ENCODE measurements around the gene CD47. TPM values are rescaled to one million over a fixed set of nuclear protein-coding genes. Genes with fewer than 3 reads are reported as not detected.

Gene CD47
- total and polyA plus RNA-seq, 2 of the 13 experiments (the other 11 are each of a cell fraction or from before 2014, with no cell fraction given): 3.3 to 6.5 TPM

- H3K9me3 ChIP-seq (ENCODE audit: low read length): no peaks in the 10 kb centered on the region
- DNase-seq (ENCODE audit: low spot score) (no peak), FAIRE-seq (no peak), ATAC-seq (no peak)
- no peaks in the 10 kb centered on the region for H3K79me2 ChIP-seq (ENCODE audit: insufficient read depth, low read length)
- H3K27ac ChIP-seq (ENCODE audit: extremely low read length, insufficient read depth, low read length): no peak overlapping the region
- no peak overlapping the region for H3K4me3 ChIP-seq (replicated peaks in 1 of 3; ENCODE audit: insufficient read depth in 1 of 3, low read depth in 2 of 3, low read length in 3 of 3)
- H3K36me3 ChIP-seq (replicated peaks in 1 of 2; ENCODE audit: control insufficient read depth in 1 of 2, insufficient read depth in 2 of 2, low read length in 2 of 2): no peaks in the 10 kb centered on the region
- no peaks in the 10 kb centered on the region for H4K20me1 ChIP-seq (ENCODE audit: insufficient read depth, low read length)
- ChIA-PET POLR2A (no interaction called here), CTCF (ENCODE audit: low intra/inter-chr PET ratio, low total read pairs) (no interaction called here)
- in situ Hi-C loops (cut with HindIII; ENCODE audit: extremely low pct_ligation_motif_present, low pct_unique_long_range_greater_than_20kb) (no loop called here), intact Hi-C loops (cut with micrococcal nuclease; ENCODE audit: unreplicated experiment) (no loop called here)
- H3K4me2 ChIP-seq (ENCODE audit: low read depth, low read length): no peak overlapping the region
- H3K27me3 ChIP-seq (ENCODE audit: control insufficient read depth in 1 of 2, insufficient read depth in 2 of 2, low read length in 2 of 2): peaks cover 0 to 18% of the 10 kb centered on the region in 2 experiments; a peak in 2 of 5 replicates
- TF ChIP-seq KDM3A (CRISPR knock-in tag; IDR thresholded peaks at IDR 0.05; ENCODE audit: low read depth) (no peak), ZNF24 (IDR thresholded peaks at IDR 0.05) (no peak), SKI (IDR thresholded peaks at IDR 0.05; ENCODE audit: partially characterized antibody) (no peak), BRCA1 (CRISPR knock-in tag; IDR thresholded peaks at IDR 0.05) (no peak), ZBTB49 (CRISPR knock-in tag; IDR thresholded peaks at IDR 0.05; ENCODE audit: borderline replicate concordance) (no peak), SRF (IDR thresholded peaks at IDR 0.05; ENCODE audit: low read depth, low read length) (no peak), ZNF383 (CRISPR knock-in tag; IDR thresholded peaks at IDR 0.05; ENCODE audit: borderline replicate concordance) (no peak), ZNF784 (CRISPR knock-in tag; IDR thresholded peaks at IDR 0.05; ENCODE audit: borderline replicate concordance) (no peak), ZFX (CRISPR knock-in tag; IDR thresholded peaks at IDR 0.05; ENCODE audit: low read depth) (no peak), THRA (CRISPR knock-in tag; IDR thresholded peaks at IDR 0.05; ENCODE audit: borderline replicate concordance) (no peak)
- 33% methylated on average over 4 of the region's 4 CpGs for WGBS (ENCODE audit: low lambda C conversion rate)
- peaks cover 20% of the 10 kb centered on the region for H3K4me1 ChIP-seq (ENCODE audit: insufficient read depth, low read length)
- no peak overlapping the region for H3K9ac ChIP-seq (ENCODE audit: insufficient read depth, low read depth, low read length)
- no TSS peak for BruUV-seq (replicated peaks)
- H2AFZ ChIP-seq (ENCODE audit: low read length): no peak overlapping the region
Measured at GRCh38 chr3:108100906-108101660, 10.3 kb upstream of the CD47 start.
